MM.1S (cell line): ENCODE data around the gene RAB11FIP4.

Experiments
- DNase-seq: peaks from one replicate; pipeline ENCODE4 v3.0.0-alpha.2; 2015
- H2AFZ ChIP-seq: fragments of 300-600 bp; sonication (generic); 2 replicates; pipeline ENCODE4 v1.6.0; 2016; ENCODE audit warnings: antibody characterized with exemption, low read length
- H3F3A ChIP-seq: fragments of 300-600 bp; sonication (generic); 2 replicates; pipeline ENCODE4 v1.6.1; 2016; ENCODE audit warnings: mild to moderate bottlenecking, antibody characterized with exemption, low read length, moderate library complexity, mixed read lengths; ENCODE audit not compliant: insufficient read depth
- H3K27ac ChIP-seq: fragments of 300-600 bp; sonication (generic); 2 replicates; pipeline ENCODE4 v1.5.1; 2016; ENCODE audit warnings: mild to moderate bottlenecking, low read length
- H3K27me3 ChIP-seq: fragments of 300-600 bp; sonication (generic); replicated peaks from 2 replicates; pipeline ENCODE4 v1.6.0; 2016; ENCODE audit warnings: low read length; ENCODE audit not compliant: insufficient read depth
- H3K36me3 ChIP-seq: fragments of 300-600 bp; sonication (generic); replicated peaks from 2 replicates; pipeline ENCODE4 v1.6.1; 2016; ENCODE audit warnings: mild to moderate bottlenecking, low read length, mixed read lengths; ENCODE audit not compliant: insufficient read depth
- H3K4me1 ChIP-seq: fragments of 300-600 bp; sonication (generic); 2 replicates; pipeline ENCODE4 v1.6.1; 2016; ENCODE audit warnings: low read length, mixed read lengths
- H3K4me2 ChIP-seq: fragments of 300-600 bp; sonication (generic); 2 replicates; pipeline ENCODE4 v1.6.0; 2016; ENCODE audit warnings: low read depth, low read length
- H3K4me3 ChIP-seq: fragments of 300-600 bp; sonication (generic); 2 replicates; pipeline ENCODE4 v1.5.1; 2016; ENCODE audit warnings: low read length, mixed read lengths
- H3K79me2 ChIP-seq: fragments of 300-600 bp; sonication (generic); 2 replicates; pipeline ENCODE4 v1.6.1; 2016; ENCODE audit warnings: mixed run types, low read length, mixed read lengths
- H3K9ac ChIP-seq: fragments of 300-600 bp; sonication (generic); 2 replicates; pipeline ENCODE4 v1.6.1; 2016; ENCODE audit warnings: low read length, mixed read lengths
- H3K9me2 ChIP-seq: fragments of 300-600 bp; sonication (generic); replicated peaks from 2 replicates; pipeline ENCODE4 v1.6.1; 2016; ENCODE audit warnings: mild to moderate bottlenecking, low read length, mixed read lengths; ENCODE audit not compliant: insufficient read depth
- H3K9me3 ChIP-seq: fragments of 300-600 bp; sonication (generic); replicated peaks from 2 replicates; pipeline ENCODE4 v1.6.1; 2016; ENCODE audit warnings: mild to moderate bottlenecking, low read length, mixed read lengths; ENCODE audit not compliant: insufficient read depth
- H4K20me1 ChIP-seq: fragments of 300-600 bp; sonication (generic); 2 replicates; pipeline ENCODE4 v1.6.1; 2016; ENCODE audit warnings: mild to moderate bottlenecking, low read length, moderate library complexity, mixed read lengths; ENCODE audit not compliant: insufficient read depth
- EZH2 ChIP-seq: fragments of 300-600 bp; sonication (generic); optimal IDR thresholded peaks from 2 replicates; pipeline ENCODE3; 2017; ENCODE audit warnings: low read depth, mild to moderate bottlenecking, antibody characterized with exemption, low read length, mixed read lengths
- EZH2phosphoT487 ChIP-seq: fragments of 300-600 bp; sonication (generic); IDR thresholded peaks from 2 replicates; pipeline ENCODE4 v1.6.1; 2018; ENCODE audit warnings: antibody characterized with exemption, low read length
- TF ChIP-seq, protein P1 (sequence below): fragments of 300-600 bp; sonication (generic); IDR thresholded peaks from 2 replicates; pipeline ENCODE4 v1.5.1; 2016; ENCODE audit warnings: antibody characterized with exemption, low read length, mixed read lengths

The RAB11FIP4 gene

GRCh38 chr17:31373150-31374093, 18.1 kb upstream of the RAB11FIP4 start:
- Histone ChIP-seq H3K79me2 (no peaks in the 10 kb centered on the region), H3K27me3 (no peaks in the 10 kb centered on the region), H3K9me2 (no peaks in the 10 kb centered on the region), H3K4me3 (no peak overlapping the region), H3K9ac (no peak overlapping the region), H2AFZ (no peak overlapping the region), H3F3A (0 out of 2 replicates have a peak, but pooled peaks cover 5% of the 10 kb centered on the region), H3K27ac (no peak overlapping the region), H3K4me2 (no peak overlapping the region), H4K20me1 (no peaks in the 10 kb centered on the region), H3K4me1 (peaks cover 20% of the 10 kb centered on the region), H3K36me3 (no peaks in the 10 kb centered on the region), H3K9me3 (no peaks in the 10 kb centered on the region)
- peak; percentile 74 for DNase-seq
- TF ChIP-seq, protein P1, sequence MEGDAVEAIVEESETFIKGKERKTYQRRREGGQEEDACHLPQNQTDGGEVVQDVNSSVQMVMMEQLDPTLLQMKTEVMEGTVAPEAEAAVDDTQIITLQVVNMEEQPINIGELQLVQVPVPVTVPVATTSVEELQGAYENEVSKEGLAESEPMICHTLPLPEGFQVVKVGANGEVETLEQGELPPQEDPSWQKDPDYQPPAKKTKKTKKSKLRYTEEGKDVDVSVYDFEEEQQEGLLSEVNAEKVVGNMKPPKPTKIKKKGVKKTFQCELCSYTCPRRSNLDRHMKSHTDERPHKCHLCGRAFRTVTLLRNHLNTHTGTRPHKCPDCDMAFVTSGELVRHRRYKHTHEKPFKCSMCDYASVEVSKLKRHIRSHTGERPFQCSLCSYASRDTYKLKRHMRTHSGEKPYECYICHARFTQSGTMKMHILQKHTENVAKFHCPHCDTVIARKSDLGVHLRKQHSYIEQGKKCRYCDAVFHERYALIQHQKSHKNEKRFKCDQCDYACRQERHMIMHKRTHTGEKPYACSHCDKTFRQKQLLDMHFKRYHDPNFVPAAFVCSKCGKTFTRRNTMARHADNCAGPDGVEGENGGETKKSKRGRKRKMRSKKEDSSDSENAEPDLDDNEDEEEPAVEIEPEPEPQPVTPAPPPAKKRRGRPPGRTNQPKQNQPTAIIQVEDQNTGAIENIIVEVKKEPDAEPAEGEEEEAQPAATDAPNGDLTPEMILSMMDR: peak; percentile 72
- TF ChIP-seq EZH2 (no peak), EZH2phosphoT487 (no peak)

DNA sequence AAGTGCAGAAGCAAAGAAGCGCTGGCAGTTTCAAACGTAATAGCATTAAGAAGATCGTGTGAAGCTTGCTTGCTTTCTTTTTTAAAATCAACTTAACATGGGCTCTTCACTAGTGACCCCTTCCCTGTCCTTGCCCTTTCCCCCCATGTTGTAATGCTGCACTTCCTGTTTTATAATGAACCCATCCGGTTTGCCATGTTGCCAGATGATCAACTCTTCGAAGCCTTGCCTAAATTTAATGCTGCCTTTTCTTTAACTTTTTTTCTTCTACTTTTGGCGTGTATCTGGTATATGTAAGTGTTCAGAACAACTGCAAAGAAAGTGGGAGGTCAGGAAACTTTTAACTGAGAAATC, 17.4 kb upstream of the RAB11FIP4 start:
- Histone ChIP-seq H3K4me3 (no peak overlapping the region), H3F3A (0 out of 2 replicates have a peak, but pooled peaks cover 5% of the 10 kb centered on the region), H3K4me2 (no peak overlapping the region), H3K36me3 (no peaks in the 10 kb centered on the region), H3K9me3 (no peaks in the 10 kb centered on the region), H3K79me2 (no peaks in the 10 kb centered on the region), H4K20me1 (no peaks in the 10 kb centered on the region), H3K9me2 (no peaks in the 10 kb centered on the region), H3K4me1 (peaks cover 20% of the 10 kb centered on the region), H3K27ac (no peak overlapping the region), H3K9ac (no peak overlapping the region), H3K27me3 (no peaks in the 10 kb centered on the region), H2AFZ (no peak overlapping the region)
- DNase-seq: no peak
- TF ChIP-seq, protein P1: no peak
- TF ChIP-seq EZH2: no peak
- TF ChIP-seq EZH2phosphoT487: no peak

DNA sequence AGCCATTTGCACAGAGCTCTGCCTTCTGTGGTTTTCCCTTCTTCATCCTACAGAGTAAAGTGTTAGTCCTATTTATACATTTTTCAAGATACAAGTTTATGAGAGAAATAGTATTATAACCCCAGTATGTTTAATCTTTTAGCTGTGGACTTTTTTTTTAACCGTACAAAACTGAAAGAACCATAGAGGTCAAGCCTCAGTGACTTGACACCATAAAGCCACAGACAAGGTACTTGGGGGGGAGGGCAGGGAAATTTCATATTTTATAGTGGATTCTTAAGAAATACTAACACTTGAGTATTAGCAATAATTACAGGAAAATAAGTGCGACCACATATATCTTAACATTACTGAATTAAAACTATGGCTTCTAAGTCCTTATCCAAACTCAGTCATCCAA, 17.0 kb upstream of the RAB11FIP4 start:
- Histone ChIP-seq H3K36me3 (no peaks in the 10 kb centered on the region), H3K9me2 (no peaks in the 10 kb centered on the region), H3K4me2 (no peak overlapping the region), H2AFZ (no peak overlapping the region), H3K27me3 (no peaks in the 10 kb centered on the region), H3K79me2 (no peaks in the 10 kb centered on the region), H3K4me3 (no peak overlapping the region), H3K27ac (no peak overlapping the region), H4K20me1 (no peaks in the 10 kb centered on the region), H3K9me3 (no peaks in the 10 kb centered on the region), H3K9ac (no peak overlapping the region), H3K4me1 (peaks cover 16% of the 10 kb centered on the region), H3F3A (0 out of 2 replicates have a peak, but pooled peaks cover 1% of the 10 kb centered on the region)
- DNase-seq: no peak
- TF ChIP-seq, protein P1: no peak
- no peak for TF ChIP-seq EZH2
- no peak for TF ChIP-seq EZH2phosphoT487
